ENCODE results near the gene HEPACAM2.

HEPACAM2 gene

DNA sequence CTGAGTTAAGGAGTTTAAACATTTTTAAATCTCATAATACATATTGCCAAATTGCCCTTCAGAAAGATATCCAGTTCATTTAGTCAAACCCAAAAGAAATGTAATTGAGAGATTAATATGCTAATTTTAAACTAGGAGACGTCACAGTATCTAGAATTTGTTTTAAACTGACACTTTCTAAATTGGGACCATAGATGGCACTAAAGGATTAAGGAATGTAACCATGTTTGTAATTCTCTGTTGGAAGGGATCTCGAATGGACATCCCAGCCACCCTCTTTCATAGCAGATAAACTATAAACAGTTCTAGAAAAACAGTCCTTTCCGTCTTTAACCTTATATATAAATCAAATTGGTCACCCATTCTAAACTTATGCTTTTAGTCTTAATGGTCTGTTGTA is 48.1 kb downstream of the HEPACAM2 start:
- Histone ChIP-seq H3K4me3 (ENCODE audit: low read length) (no peak overlapping the region), H3K4me2 (ENCODE audit: low read length) (no peak overlapping the region), H3K36me3 (replicated peaks; ENCODE audit: low read depth, low read length) (no peaks in the 10 kb centered on the region), H2AFZ (ENCODE audit: low read depth, low read length) (no peak overlapping the region), H3K9ac (ENCODE audit: low read length) (no peak overlapping the region), H3K27ac (ENCODE audit: low read length) (no peak overlapping the region), H4K20me1 (ENCODE audit: insufficient read depth, low read length) (no peaks in the 10 kb centered on the region), H3K4me1 (ENCODE audit: low read length) (peaks cover 10% of the 10 kb centered on the region), H3K27me3 (ENCODE audit: low read depth, low read length) (no peaks in the 10 kb centered on the region), H3K79me2 (ENCODE audit: low read length) (no peaks in the 10 kb centered on the region), H3K9me3 (ENCODE audit: insufficient read depth, low read length) (no peaks in the 10 kb centered on the region)
- no peak for TF ChIP-seq EZH2phosphoT487 (IDR thresholded peaks at IDR 0.05; ENCODE audit: low read depth)
- TF ChIP-seq CTCF (IDR thresholded peaks at IDR 0.05; ENCODE audit: low read depth, low read length) = peak; percentile 57

DNA sequence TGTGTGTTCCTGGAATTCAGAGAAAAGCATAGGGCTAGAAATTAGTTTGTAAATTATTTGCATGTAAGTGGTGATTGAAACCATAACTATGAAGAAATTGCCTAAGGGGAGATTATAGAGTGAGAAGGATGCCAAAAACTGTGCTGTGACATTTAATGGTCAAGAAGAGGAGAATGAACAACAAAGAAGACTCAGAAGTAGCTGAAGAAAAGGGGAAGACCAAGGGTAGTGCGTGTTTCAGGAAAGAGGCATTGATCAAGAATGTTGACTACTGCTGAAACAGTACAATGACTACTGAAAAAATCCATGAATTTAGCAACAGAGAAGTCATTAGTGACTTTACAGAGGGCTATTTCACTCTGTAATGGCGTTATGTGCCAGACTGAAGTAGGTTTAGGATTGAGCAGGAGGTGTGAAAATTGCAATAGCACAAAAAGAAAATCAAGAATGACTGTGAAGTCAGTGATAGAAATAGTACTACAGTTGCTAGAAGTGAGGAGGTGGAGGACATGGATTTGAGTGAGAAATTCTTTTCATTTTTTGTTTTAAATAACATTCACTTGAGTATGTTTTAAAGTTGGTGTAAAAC is 49.2 kb downstream of the HEPACAM2 start:
- Histone ChIP-seq H3K79me2 (ENCODE audit: low read length) (no peaks in the 10 kb centered on the region), H2AFZ (ENCODE audit: low read depth, low read length) (no peak overlapping the region), H3K9ac (ENCODE audit: low read length) (no peak overlapping the region), H4K20me1 (ENCODE audit: insufficient read depth, low read length) (no peaks in the 10 kb centered on the region), H3K4me3 (ENCODE audit: low read length) (no peak overlapping the region), H3K9me3 (ENCODE audit: insufficient read depth, low read length) (peaks cover 5% of the 10 kb centered on the region), H3K27ac (ENCODE audit: low read length) (no peak overlapping the region), H3K36me3 (replicated peaks; ENCODE audit: low read depth, low read length) (peaks cover 4% of the 10 kb centered on the region), H3K4me1 (ENCODE audit: low read length) (peaks cover 10% of the 10 kb centered on the region), H3K27me3 (ENCODE audit: low read depth, low read length) (no peaks in the 10 kb centered on the region), H3K4me2 (ENCODE audit: low read length) (no peak overlapping the region)
- no peak for TF ChIP-seq CTCF (IDR thresholded peaks at IDR 0.05; ENCODE audit: low read depth, low read length)

- Histone ChIP-seq H4K20me1 (ENCODE audit: insufficient read depth, low read length) (no peaks in the 10 kb centered on the region), H3K27ac (ENCODE audit: low read length) (no peak overlapping the region), H3K36me3 (replicated peaks; ENCODE audit: low read depth, low read length) (peaks cover 13% of the 10 kb centered on the region), H2AFZ (ENCODE audit: low read depth, low read length) (no peak overlapping the region), H3K9me3 (ENCODE audit: insufficient read depth, low read length) (peaks cover 17% of the 10 kb centered on the region), H3K4me2 (ENCODE audit: low read length) (no peak overlapping the region), H3K79me2 (ENCODE audit: low read length) (no peaks in the 10 kb centered on the region), H3K4me3 (ENCODE audit: low read length) (no peak overlapping the region), H3K9ac (ENCODE audit: low read length) (no peak overlapping the region), H3K4me1 (ENCODE audit: low read length) (peaks cover 10% of the 10 kb centered on the region), H3K27me3 (ENCODE audit: low read depth, low read length) (no peaks in the 10 kb centered on the region)
- no peak for TF ChIP-seq EZH2phosphoT487 (IDR thresholded peaks at IDR 0.05; ENCODE audit: low read depth)
- no peak for TF ChIP-seq CTCF (IDR thresholded peaks at IDR 0.05; ENCODE audit: low read depth, low read length)
Measured at GRCh38 chr7:93175219-93175618, 51.0 kb downstream of the HEPACAM2 start.

DNA sequence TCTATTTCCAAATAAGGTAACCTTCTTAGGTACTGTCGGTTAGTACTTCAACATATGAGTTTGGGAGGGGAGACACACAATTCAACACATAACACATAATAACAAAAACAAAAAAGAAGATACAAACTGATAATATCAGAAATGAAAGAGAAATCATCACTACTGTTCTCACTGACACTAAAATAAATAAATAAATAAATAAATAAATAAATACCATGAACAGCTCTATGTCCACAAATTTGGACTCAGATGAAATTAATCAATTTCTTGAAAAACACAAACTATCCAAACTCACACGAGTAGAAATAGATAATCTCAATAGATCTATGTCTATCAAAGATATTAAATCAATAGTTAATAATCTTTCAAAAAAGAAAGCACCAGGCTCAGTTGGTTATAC is 53.6 kb downstream of the HEPACAM2 start:
- Histone ChIP-seq H3K4me2 (ENCODE audit: low read length) (no peak overlapping the region), H3K9me3 (ENCODE audit: insufficient read depth, low read length) (peaks cover 17% of the 10 kb centered on the region), H3K36me3 (replicated peaks; ENCODE audit: low read depth, low read length) (peaks cover 13% of the 10 kb centered on the region), H3K9ac (ENCODE audit: low read length) (no peak overlapping the region), H4K20me1 (ENCODE audit: insufficient read depth, low read length) (no peaks in the 10 kb centered on the region), H3K4me1 (ENCODE audit: low read length) (no peaks in the 10 kb centered on the region), H3K79me2 (ENCODE audit: low read length) (no peaks in the 10 kb centered on the region), H3K27me3 (ENCODE audit: low read depth, low read length) (no peaks in the 10 kb centered on the region), H2AFZ (ENCODE audit: low read depth, low read length) (no peak overlapping the region), H3K4me3 (ENCODE audit: low read length) (no peak overlapping the region), H3K27ac (ENCODE audit: low read length) (no peak overlapping the region)
- TF ChIP-seq CTCF (IDR thresholded peaks at IDR 0.05; ENCODE audit: low read depth, low read length) = no peak
- no peak for TF ChIP-seq EZH2phosphoT487 (IDR thresholded peaks at IDR 0.05; ENCODE audit: low read depth)

Data from OCI-LY3 (cell line).